HL-60 (cell line): Measurements from ENCODE around the gene ARL8A.

ENCODE experiments used
- POLR2AphosphoS5 ChIP-seq: IDR thresholded peaks from 2 replicates; pipeline ENCODE4 v1.6.1; 2012; ENCODE audit warnings: low read depth
- TF ChIP-seq, protein P1 (sequence below): IDR thresholded peaks from one replicate; pipeline ENCODE4 v1.5.1; 2011; ENCODE audit warnings: low read length, control low read depth, inconsistent platforms; ENCODE audit not compliant: insufficient read depth

- TF ChIP-seq, protein P1, sequence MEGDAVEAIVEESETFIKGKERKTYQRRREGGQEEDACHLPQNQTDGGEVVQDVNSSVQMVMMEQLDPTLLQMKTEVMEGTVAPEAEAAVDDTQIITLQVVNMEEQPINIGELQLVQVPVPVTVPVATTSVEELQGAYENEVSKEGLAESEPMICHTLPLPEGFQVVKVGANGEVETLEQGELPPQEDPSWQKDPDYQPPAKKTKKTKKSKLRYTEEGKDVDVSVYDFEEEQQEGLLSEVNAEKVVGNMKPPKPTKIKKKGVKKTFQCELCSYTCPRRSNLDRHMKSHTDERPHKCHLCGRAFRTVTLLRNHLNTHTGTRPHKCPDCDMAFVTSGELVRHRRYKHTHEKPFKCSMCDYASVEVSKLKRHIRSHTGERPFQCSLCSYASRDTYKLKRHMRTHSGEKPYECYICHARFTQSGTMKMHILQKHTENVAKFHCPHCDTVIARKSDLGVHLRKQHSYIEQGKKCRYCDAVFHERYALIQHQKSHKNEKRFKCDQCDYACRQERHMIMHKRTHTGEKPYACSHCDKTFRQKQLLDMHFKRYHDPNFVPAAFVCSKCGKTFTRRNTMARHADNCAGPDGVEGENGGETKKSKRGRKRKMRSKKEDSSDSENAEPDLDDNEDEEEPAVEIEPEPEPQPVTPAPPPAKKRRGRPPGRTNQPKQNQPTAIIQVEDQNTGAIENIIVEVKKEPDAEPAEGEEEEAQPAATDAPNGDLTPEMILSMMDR: no peak
- TF ChIP-seq POLR2AphosphoS5: no peak
Measured at GRCh38 chr1:202123336-202123813, 21.2 kb downstream of the ARL8A start.
